Measurements from ENCODE around the gene INPP4B. TPM values are rescaled to one million over a fixed set of nuclear protein-coding genes. Genes with fewer than 3 reads are reported as not detected.

The INPP4B gene
- total RNA-seq, 4 donors from 2014 or later: 38.9 to 48.7 (median 44.2) TPM

DNA sequence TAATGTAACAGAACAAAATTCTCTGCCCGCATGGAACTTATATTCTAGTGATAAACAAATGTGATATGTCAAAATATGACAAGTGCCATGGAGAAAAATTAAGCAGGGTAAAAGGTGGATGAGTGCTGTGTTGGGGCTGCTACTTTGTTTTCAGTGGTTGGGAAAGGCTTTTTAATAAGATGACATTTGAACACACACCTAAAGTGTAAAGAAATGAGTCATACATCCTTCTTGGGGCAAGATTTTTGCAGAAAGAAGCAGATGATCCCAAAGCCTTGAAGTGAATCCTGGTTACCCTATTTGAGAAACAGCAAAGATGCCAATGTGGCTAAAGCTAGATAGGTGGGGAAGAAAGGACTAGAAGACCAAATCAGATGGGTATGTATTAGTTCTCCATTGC lies 564.1 kb downstream of the INPP4B start:
- Histone ChIP-seq H3K4me3 (no peak overlapping the region), H3K9me3 (no peaks in the 10 kb centered on the region), H3K27me3 (no peaks in the 10 kb centered on the region), H3K4me1 (no peaks in the 10 kb centered on the region), H3K36me3 (no peaks in the 10 kb centered on the region), H3K27ac (no peak overlapping the region)
- no peak for DNase-seq
- TF ChIP-seq POLR2A (IDR thresholded peaks at IDR 0.05): no peak
- TF ChIP-seq, protein P1, sequence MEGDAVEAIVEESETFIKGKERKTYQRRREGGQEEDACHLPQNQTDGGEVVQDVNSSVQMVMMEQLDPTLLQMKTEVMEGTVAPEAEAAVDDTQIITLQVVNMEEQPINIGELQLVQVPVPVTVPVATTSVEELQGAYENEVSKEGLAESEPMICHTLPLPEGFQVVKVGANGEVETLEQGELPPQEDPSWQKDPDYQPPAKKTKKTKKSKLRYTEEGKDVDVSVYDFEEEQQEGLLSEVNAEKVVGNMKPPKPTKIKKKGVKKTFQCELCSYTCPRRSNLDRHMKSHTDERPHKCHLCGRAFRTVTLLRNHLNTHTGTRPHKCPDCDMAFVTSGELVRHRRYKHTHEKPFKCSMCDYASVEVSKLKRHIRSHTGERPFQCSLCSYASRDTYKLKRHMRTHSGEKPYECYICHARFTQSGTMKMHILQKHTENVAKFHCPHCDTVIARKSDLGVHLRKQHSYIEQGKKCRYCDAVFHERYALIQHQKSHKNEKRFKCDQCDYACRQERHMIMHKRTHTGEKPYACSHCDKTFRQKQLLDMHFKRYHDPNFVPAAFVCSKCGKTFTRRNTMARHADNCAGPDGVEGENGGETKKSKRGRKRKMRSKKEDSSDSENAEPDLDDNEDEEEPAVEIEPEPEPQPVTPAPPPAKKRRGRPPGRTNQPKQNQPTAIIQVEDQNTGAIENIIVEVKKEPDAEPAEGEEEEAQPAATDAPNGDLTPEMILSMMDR (IDR thresholded peaks at IDR 0.05): no peak

DNA sequence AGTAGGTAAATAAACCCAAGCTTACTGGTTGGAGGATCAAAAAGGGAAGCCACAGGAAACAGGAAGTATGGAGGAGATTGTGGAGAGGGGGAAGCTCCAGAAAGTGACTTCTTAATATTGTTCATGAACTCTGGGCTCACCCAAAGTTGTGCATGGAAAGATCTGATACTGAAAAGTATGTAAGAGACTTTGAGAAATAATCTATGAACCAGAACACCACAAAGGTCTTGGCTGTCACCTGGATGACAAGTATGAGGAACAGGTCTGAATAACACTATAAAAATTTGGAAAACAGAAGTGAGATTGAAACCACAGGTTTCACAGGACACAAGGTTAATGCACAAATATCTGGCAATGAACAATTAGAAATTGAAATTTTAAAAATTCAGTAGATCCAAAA lies 567.4 kb downstream of the INPP4B start:
- DNase-seq: no peak
- Histone ChIP-seq H3K4me3 (no peak overlapping the region), H3K27ac (no peak overlapping the region), H3K4me1 (no peaks in the 10 kb centered on the region), H3K36me3 (no peaks in the 10 kb centered on the region), H3K9me3 (no peaks in the 10 kb centered on the region), H3K27me3 (no peaks in the 10 kb centered on the region)
- TF ChIP-seq, protein P1 (IDR thresholded peaks at IDR 0.05): no peak
- no peak for TF ChIP-seq POLR2A (IDR thresholded peaks at IDR 0.05)

DNA sequence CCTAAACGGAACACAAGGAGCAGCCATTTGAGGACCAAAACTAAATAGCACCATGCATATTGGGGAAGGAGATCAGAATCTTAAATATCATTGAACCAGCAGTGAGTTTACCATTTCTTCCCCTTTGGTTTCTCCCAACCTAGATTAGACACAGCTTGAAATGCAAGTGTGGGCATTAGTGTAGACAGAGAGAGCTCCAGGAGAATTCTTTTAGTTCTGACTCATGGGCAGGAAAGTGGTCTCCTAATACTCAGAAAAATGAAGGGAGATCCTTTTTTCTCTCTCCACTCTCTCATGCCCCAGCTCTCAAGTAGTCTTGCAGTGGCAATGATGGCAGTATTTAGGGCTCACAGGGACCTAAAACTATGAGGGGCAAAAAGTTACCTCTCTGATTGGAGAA lies 567.9 kb downstream of the INPP4B start:
- no peak for DNase-seq

DNA sequence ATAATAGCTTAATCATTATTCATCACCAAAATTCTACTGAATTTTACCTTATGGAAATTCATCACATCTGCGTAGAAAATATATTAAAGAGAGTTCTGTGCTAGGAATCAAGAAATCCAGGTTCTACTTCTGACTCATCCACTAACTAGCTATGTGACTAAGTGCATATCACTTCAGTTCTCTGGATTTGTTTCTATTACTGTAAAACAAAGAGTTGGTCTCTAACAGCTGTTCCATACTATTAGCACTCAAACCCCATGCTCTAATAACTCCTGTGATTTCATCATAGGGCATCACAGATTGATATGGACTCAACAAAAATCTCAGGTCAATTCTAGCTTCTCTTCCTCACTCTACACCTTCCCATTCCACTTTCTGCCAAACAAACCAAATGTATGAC lies 572.0 kb downstream of the INPP4B start:
- no peak for DNase-seq

More for the DNA sequence above, 567.9 kb downstream of the INPP4B start:
- H3K4me3 ChIP-seq: no peak overlapping the region
- no peaks in the 10 kb centered on the region for H3K9me3 ChIP-seq
- H3K27ac ChIP-seq: no peak overlapping the region
- no peaks in the 10 kb centered on the region for H3K4me1 ChIP-seq
- H3K27me3 ChIP-seq: no peaks in the 10 kb centered on the region
- TF ChIP-seq, protein P1 (IDR thresholded peaks at IDR 0.05): no peak
- H3K36me3 ChIP-seq: no peaks in the 10 kb centered on the region

DNA sequence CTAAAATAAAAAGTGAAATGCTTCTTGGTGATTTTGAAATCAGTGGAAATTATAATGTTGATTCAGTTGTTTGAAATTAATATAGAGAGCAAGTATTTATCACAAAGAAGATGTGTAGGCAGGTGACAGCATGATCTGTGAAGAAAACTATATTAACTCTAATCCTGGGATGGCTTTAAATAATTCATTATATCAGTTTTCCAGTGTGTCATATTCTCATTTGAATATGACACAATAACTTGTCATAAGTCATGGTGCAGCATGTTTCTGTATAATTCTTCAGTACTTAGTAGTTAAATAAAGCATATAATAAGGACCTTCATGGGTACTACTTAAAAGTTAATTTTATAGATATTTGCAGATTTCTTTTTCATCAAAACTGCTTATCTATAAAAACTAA lies 573.6 kb downstream of the INPP4B start:
- no peaks in the 10 kb centered on the region for H3K4me1 ChIP-seq
- no peak for DNase-seq
- H3K27ac ChIP-seq: no peak overlapping the region
- no peaks in the 10 kb centered on the region for H3K27me3 ChIP-seq
- H3K9me3 ChIP-seq: no peaks in the 10 kb centered on the region
- no peaks in the 10 kb centered on the region for H3K36me3 ChIP-seq
- TF ChIP-seq, protein P1 (IDR thresholded peaks at IDR 0.05): no peak
- no peak for TF ChIP-seq POLR2A (IDR thresholded peaks at IDR 0.05)
- no peak overlapping the region for H3K4me3 ChIP-seq

More for the DNA sequence above, 572.0 kb downstream of the INPP4B start:
- TF ChIP-seq, protein P1 (IDR thresholded peaks at IDR 0.05): no peak
- no peak for TF ChIP-seq POLR2A (IDR thresholded peaks at IDR 0.05)
- no peaks in the 10 kb centered on the region for H3K27me3 ChIP-seq
- no peak overlapping the region for H3K4me3 ChIP-seq
- no peaks in the 10 kb centered on the region for H3K36me3 ChIP-seq
- H3K9me3 ChIP-seq: no peaks in the 10 kb centered on the region
- no peaks in the 10 kb centered on the region for H3K4me1 ChIP-seq
- H3K27ac ChIP-seq: no peak overlapping the region

DNA sequence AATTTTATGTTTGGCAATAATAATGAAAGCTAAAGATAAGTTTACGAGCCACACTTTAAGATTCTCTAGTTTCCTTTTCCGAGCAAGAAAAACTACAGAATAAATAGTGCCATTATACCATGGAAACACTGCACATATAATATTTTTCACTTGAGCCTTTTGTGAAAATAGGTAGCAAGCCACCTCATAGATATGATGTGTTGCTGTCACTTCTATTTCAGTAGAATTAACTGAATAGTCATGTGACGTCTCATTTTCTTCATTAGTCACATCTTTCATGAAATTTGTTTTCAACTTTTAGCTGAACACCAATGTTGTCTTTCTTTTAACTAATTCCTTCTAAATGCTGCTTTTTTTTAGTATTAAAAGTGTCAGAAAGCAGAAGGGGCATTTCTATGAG lies 574.3 kb downstream of the INPP4B start:
- Histone ChIP-seq H3K4me3 (no peak overlapping the region), H3K27me3 (no peaks in the 10 kb centered on the region), H3K27ac (no peak overlapping the region), H3K9me3 (no peaks in the 10 kb centered on the region), H3K4me1 (no peaks in the 10 kb centered on the region), H3K36me3 (no peaks in the 10 kb centered on the region)
- TF ChIP-seq, protein P1 (IDR thresholded peaks at IDR 0.05): no peak
- TF ChIP-seq POLR2A (IDR thresholded peaks at IDR 0.05): no peak
- DNase-seq: no peak

Data from Peyer's patch (tissue), 4 donors.